ENCODE measurements around the gene C2.

Gene C2

DNA sequence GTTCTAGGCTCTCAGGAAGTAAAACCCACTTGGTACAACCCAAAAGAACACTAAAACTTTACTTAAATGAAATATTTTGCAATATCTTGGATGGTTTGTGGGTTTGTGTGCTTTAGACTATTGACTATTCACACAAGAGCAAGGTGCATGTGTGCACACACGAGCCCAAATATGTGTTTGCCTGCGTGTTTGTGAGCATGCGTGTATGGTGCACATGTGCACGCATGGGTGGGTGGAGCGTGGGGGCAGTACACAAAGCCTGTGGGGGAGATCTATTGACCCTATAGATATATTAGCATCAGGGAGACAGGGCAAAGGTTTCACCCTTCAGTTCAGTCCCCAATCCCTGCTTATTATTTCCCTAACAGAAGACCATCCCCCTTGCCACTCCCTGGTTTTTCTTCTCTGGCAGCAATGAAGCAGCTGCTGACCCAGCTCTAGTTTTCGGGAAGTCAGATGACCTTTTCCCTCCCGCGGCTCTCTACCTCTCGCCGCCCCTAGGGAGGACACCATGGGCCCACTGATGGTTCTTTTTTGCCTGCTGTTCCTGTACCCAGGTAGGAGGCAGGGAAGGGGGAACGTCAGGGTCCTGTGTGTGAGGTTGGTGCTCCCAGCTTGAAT is at the start of gene C2:
Gene C2, plus strand, starts transcription at position 476 of the 621 bp plus-strand sequence. Its CDS starts 36 bp downstream, at position 512.
- DNase-seq: no peak

GRCh38 chr6:31878222-31878621 is 49.3 kb upstream of the C2 start:
- DNase-seq: no peak

DNA sequence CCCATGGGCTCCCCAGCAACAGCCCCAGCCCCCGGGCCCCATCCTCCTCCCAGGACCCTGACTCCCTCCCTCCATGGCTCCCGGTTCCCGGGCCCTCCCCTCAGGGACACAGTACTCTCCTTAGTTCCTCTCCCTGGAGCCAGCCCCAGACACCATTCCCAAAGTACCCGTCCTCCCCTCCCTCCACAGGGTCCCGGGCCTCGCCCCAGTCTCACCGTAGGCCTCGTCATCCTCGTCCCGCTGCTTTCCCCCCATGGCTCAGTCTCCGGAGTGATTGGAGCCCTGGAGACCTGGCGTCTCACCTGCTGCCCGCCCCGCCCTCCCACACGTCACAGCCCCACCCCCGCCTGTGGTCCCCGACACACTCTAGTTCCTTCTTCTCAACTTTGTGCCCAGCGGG is 48.8 kb upstream of the C2 start, which contains the start of gene SLC44A4:
Gene SLC44A4, minus strand, starts transcription at position 272 of the 400 bp plus-strand sequence. Its CDS starts 17 bp downstream, at position 255.
- no peak for DNase-seq

- no peak for DNase-seq
Measured at GRCh38 chr6:31879143-31879542, 48.4 kb upstream of the C2 start.

GRCh38 chr6:31879901-31880300 is 47.6 kb upstream of the C2 start:
- no peak for DNase-seq

DNA sequence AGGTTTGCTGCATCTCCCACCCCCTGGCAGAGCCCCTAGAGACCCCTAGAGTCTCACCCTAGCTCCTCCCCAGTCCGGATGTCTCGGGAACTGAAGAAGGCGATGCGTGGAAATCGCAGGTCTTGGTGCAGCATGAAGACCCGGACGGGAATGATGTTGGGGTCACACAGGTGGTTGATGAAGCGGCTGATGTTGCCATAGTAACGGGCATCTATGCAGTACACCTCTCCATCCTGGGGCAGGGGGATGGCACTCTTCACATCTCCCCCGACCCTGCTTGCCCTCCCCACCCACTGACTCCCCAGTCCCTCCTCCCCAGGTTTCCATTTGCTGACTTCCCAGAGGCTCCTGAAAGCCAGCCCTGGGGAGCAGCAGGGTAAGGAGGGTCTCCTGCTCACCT is 46.9 kb upstream of the C2 start:
- no peak for DNase-seq

DNA sequence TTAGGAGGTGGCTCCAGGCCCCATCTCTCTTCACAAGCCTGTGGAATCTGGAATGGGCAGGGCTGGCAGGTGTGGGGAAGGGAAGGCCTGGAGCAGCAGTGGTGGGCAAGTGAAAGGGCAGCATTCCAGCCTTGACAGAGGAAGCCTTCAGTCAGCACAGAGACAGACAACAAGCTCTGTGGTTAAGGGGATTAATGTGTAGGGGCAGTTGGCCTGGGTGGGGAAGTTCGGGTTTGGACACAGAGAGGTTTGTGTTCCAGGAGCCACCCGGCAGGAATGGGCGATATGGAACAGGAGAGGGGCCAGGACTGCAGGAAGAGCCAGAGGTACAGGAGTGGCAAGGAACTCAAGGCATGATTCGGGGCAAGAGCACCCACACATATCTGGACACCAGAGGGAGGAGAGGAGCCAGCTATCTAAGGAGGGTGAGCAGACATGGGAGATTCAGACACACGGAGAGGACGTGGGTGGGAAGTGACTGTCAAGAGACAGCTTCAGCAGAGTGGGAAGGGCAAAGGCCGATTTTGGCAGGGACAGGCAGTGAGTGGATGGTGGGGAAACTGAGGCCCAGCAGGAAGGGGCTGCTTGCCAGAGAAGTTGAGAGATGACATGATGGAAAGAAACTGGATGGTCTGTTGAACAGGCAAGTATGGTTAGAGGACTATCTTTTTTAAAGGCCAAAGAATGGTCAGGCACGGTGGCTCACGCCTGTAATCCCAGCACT is 46.2 kb upstream of the C2 start:
- DNase-seq: no peak

DNA sequence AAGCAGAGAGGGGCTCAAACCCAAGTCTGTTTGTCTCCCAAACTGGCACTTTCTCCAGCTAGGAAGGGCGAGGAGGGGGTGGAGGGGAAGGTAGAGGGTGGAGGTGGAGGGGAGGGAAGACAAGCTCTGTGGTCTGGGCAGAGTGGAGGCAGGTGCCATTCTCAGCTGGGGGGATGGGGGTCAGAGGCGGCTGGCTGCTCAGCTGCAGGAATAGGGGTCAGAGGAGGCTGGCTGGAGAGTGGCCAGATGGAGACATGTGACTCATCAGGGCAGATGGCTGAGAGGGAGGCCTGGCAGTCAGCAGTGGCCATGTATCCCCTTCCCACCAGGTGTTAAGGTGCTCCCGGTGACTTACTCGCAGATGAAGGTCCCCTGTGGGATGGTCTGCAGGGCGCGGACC is 45.2 kb upstream of the C2 start:
- no peak for DNase-seq

DNA sequence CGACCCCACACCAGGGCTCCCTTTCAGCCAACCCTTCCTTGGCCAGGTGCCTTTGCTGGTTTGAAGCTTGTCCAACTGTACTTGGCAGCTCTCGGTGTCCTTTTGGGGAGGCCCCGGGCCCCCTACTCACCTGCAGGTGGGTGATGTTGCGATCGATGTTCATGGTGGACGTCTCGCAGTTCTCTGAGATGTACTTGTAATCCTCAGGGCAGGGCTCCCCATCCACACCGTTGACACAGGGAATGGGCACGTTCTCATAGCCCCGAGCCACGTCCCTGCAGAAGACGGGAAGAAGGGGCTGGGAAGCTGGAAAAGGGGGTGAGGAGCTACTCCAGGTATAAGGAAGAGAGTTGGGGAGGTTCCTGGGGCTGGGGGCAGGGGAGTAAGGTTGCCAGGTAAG is 43.8 kb upstream of the C2 start:
- no peak for DNase-seq

- no peak for DNase-seq
Measured at GRCh38 chr6:31884528-31885035, 42.9 kb upstream of the C2 start.

DNA sequence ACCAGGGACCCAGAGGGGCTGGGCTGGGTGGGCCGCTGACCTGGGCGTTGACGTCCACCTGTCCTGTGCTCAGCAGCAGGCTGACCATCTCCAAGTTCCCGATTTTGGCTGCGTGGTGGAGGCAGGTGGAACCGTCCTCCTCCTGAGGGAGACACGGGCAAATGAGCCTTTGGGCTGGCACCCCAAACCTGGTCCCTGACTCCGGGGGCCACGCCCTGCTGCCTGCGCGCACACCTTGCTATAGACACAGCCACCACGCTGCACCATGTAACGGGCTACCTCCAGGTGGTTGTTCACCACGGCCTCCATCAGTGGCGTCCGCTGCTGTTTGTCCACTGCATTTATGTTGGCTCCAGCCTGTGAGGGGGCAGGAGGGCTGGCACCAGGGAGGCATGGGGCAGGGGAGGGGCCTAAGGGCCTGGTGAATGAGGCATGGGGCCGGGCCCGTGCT is 41.0 kb upstream of the C2 start:
- DNase-seq: no peak

DNA sequence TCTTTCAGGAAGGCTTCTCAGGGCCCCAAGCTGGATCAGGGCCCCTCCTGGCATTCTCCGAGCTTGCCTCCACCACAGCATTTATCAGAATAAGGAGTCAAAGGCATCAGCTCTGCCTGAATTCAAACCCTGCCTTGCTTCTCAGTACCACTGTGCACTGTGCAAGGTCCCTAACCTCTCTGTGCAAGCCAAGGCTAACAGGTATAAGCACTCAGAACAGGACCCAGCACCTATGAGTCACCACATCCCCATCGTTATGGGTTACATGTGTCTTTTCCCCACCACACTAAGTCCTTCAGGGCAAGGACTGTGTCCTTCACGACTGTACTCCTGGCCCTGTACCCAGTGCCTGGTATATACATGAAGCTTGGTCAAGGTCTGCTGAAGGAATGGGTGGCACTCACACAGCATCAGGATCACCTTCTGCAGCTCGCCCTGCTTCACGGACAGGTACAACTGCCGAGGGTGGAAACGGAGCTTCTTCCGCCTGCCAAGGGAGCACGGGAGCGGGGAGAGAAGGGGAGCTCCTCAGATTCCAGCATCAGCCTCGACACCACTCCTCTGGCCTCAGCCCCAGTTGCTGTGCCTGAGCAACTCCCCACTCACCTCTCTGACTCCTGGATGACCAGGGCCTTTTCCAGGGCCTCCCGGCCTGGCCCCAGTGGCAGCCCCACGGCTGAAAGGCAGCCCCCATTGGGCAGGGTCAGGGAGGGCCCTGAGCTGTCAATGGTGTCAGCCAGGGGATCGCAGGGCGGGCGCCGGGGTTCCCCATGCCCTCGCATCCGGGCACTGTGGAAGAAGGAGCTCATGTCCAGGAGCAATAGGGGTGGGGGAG is 40.1 kb upstream of the C2 start:
- DNase-seq: no peak

DNA sequence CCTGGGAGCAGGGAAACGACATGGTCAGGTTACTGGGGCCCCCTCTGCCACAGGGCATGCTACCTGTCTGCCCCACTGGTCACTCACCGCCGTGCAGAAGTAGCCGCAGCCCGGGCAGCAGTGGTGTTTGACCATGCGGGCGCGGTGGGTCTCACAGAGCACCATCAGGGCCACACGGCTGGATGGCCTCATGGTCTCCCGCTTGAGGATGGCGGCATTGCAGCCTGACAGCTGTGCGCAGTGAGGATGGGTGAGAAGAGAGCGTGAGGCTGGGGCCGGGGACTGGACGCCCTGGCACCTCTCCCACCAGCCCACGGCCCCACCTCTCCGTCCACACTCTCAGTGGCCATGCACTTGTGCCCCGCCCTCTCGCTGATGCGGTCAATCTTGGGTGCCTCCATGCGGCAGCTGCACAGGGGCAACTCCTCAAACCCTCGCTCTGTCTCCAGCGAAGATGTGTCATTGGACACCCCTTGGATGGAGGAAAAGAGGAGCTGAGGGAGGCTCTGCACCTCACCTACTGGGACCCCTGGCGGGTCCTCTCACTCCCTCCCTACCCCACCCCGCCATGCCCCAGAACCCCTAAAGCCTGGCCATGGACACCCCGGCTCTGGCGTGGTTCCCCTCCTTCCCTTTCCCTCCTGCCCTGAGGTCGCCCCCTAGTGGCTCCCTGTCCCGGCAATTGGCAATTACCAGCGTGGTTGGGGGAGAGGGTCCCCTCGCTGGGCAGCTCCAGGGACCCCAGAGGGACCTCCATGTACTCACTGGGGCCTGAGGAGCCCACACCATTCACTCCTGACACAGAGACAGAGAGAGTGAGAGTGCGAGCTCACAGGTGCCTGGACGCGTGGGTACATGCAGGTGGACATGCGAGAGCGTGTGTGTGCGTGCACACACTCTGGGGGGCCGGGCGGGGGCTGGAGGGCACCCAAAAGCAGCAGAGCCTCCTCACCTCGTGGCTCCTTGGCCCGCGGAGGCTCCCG is 39.0 kb upstream of the C2 start:
- DNase-seq: no peak

- DNase-seq: no peak
Measured at GRCh38 chr6:31889331-31889972, 38.1 kb upstream of the C2 start.

- no peak for DNase-seq
Measured at GRCh38 chr6:31892821-31893220, 34.7 kb upstream of the C2 start.

GRCh38 chr6:31896493-31896855 is 31.0 kb upstream of the C2 start:
- no peak for DNase-seq

DNA sequence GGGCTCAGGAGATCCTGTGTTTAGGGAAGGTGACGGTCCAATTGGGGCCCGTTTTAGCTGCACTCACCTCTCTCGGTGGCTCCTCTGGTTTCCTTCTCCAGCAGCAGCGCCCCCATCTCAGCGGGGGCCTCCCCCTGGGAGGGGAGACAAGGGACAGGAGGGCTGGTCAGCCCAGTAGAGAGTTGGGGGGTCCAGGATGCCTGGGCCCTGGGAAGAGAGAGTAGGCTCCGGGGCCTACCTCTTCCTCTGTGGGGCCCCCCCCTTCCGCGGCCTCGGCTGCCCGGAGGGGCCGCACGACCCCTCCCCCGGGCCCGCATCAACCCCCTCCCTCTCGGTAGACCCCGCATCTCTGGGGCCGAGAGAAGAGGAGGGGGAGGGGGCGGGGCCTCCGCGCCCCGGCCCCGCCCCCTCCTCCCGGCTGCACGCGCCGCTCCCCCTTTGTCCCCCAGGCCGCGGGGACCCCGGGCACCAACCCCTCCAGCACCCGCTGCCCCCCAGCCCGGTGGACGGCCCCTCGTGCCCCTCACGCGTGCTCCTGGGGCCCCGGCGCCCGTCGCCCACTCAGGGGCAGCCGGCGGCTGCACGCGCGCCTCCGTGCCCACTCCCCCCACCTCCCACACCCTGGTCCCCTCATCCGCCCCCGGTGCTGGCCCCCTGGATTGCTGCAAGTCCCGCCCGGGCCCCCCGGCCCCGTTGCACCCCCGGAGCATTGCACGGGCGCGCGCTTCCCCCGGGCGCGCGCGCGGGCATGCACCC is 30.5 kb upstream of the C2 start:
- DNase-seq: no peak

GRCh38 chr6:31897612-31898382 is 29.7 kb upstream of the C2 start, which contains the start of gene EHMT2:
Gene EHMT2 (minus strand): TSS chr6:31897698. CDS start chr6:31897677, 21 bp downstream.
- peak; percentile 36 to 82 for DNase-seq

- DNase-seq: peak in 1 of 2 experiments; percentile 4
Measured at GRCh38 chr6:31898383-31899011, 29.0 kb upstream of the C2 start.
